Neural cell (in vitro differentiated cells): ENCODE results near the gene AGPAT4. TPM values are rescaled to one million over a fixed set of nuclear protein-coding genes. Genes with fewer than 3 reads are reported as not detected.

ENCODE experiments used
- H2AFZ ChIP-seq: fragments of 200-600, 300-800 bp; sonication (generic), shearing (Covaris generic); 2 replicates; pipeline ENCODE4 v1.6.0; 2014; ENCODE audit warnings: low read depth, mild to moderate bottlenecking, antibody characterized with exemption, low read length, moderate library complexity
- H3F3A ChIP-seq: fragments of 200-600 bp; shearing (Covaris generic); 2 replicates; pipeline ENCODE4 v1.6.1; 2016; ENCODE audit warnings: mild to moderate bottlenecking, moderate library complexity, mixed read lengths, antibody characterized with exemption, low read length; ENCODE audit not compliant: insufficient read depth, poor library complexity, severe bottlenecking
- H3K27ac ChIP-seq: fragments of 200-600, 300-800 bp; sonication (generic), shearing (Covaris generic); 2 replicates; pipeline ENCODE4 v1.5.1; 2014; ENCODE audit warnings: mild to moderate bottlenecking, low read length, moderate library complexity
- H3K27me3 ChIP-seq: fragments of 300-800, 200-600 bp; sonication (generic), shearing (Covaris generic); 2 replicates; pipeline ENCODE4 v1.6.0; 2014; ENCODE audit warnings: mild to moderate bottlenecking, low read depth, low read length, moderate library complexity; ENCODE audit not compliant: insufficient read depth
- H3K36me3 ChIP-seq: fragments of 300-800, 200-600 bp; sonication (generic), shearing (Covaris generic); 2 replicates; pipeline ENCODE4 v1.5.1; 2014; ENCODE audit warnings: mild to moderate bottlenecking, antibody characterized with exemption, low read length, moderate library complexity; ENCODE audit not compliant: insufficient read depth
- H3K4me2 ChIP-seq: fragments of 300-800, 200-600 bp; sonication (generic), shearing (Covaris generic); 2 replicates; pipeline ENCODE4 v1.6.0; 2014; ENCODE audit warnings: mild to moderate bottlenecking, low read length
- H3K4me3 ChIP-seq: fragments of 300-800, 200-600 bp; sonication (generic), shearing (Covaris generic); 2 replicates; pipeline ENCODE4 v1.5.1; 2014; ENCODE audit warnings: mild to moderate bottlenecking, low read length, moderate library complexity
- H3K79me2 ChIP-seq: fragments of 200-600 bp; shearing (Covaris generic); replicated peaks from 2 replicates; pipeline ENCODE4 v1.6.0; 2014; ENCODE audit warnings: mild to moderate bottlenecking, low read length, moderate library complexity; ENCODE audit not compliant: insufficient read depth
- H3K9ac ChIP-seq: fragments of 300-800, 200-600 bp; sonication (generic), shearing (Covaris generic); 2 replicates; pipeline ENCODE4 v1.6.1; 2016; ENCODE audit warnings: mild to moderate bottlenecking, low read length, mixed read lengths
- H3K9me2 ChIP-seq: fragments of 200-600 bp; shearing (Covaris generic); 2 replicates; pipeline ENCODE4 v1.6.1; 2016; ENCODE audit warnings: mild to moderate bottlenecking, low read length, mixed read lengths; ENCODE audit not compliant: insufficient read depth
- H3K9me3 ChIP-seq: fragments of 200-600, 300-800 bp; sonication (generic), shearing (Covaris generic); 2 replicates; pipeline ENCODE4 v1.6.1; 2016; ENCODE audit warnings: mild to moderate bottlenecking, mixed run types, low read length, moderate library complexity, mixed read lengths
- H4K20me1 ChIP-seq: fragments of 200-600 bp; shearing (Covaris generic); 2 replicates; pipeline ENCODE4 v1.6.1; 2016; ENCODE audit warnings: mild to moderate bottlenecking, mixed run types; ENCODE audit not compliant: insufficient read depth
- CTCF ChIP-seq: fragments of 450-650 bp; IDR thresholded peaks from 2 replicates; pipeline ENCODE4 v1.5.1; 2014; ENCODE audit warnings: antibody characterized with exemption, mild to moderate bottlenecking, moderate library complexity; ENCODE audit not compliant: poor library complexity, severe bottlenecking
- EP300 ChIP-seq: fragments of 450-650 bp; conservative IDR thresholded peaks from 2 replicates; pipeline ENCODE4 v1.6.1; 2014; ENCODE audit warnings: antibody characterized with exemption, mild to moderate bottlenecking, moderate library complexity; ENCODE audit not compliant: poor library complexity, severe bottlenecking
- EZH2 ChIP-seq: fragments of 200-600, 300-800 bp; shearing (Covaris generic), sonication (generic); IDR thresholded peaks from 2 replicates; pipeline ENCODE4 v1.6.1; 2014; ENCODE audit warnings: antibody characterized with exemption, low read length, borderline replicate concordance, mild to moderate bottlenecking; ENCODE audit not compliant: insufficient read depth, poor library complexity, severe bottlenecking
- MXI1 ChIP-seq: fragments of 450-650 bp; conservative IDR thresholded peaks from 2 replicates; pipeline ENCODE4 v1.6.1; 2014; ENCODE audit warnings: antibody characterized with exemption, mild to moderate bottlenecking; ENCODE audit not compliant: poor library complexity, severe bottlenecking
- POLR2AphosphoS5 ChIP-seq: IDR thresholded peaks from 2 replicates; pipeline ENCODE4 v1.6.1; 2012
- RAD21 ChIP-seq: fragments of 450-650 bp; conservative IDR thresholded peaks from 2 replicates; pipeline ENCODE4 v1.6.1; 2014; ENCODE audit warnings: antibody characterized with exemption, mild to moderate bottlenecking, moderate library complexity
- SMC3 ChIP-seq: fragments of 450-650 bp; conservative IDR thresholded peaks from 2 replicates; pipeline ENCODE4 v1.6.1; 2014; ENCODE audit warnings: antibody characterized with exemption, mild to moderate bottlenecking, moderate library complexity; ENCODE audit not compliant: poor library complexity
- TAF1 ChIP-seq: IDR thresholded peaks from 2 replicates; pipeline ENCODE4 v1.6.1; 2012; ENCODE audit warnings: low read depth
- polyA plus RNA-seq: library from polyadenylated mRNA; depleted of rRNA; stranded (reverse); fragments of >200 nt; gene quantifications from 2 replicates; pipeline ENCODE4 v1.2.3, GENCODE V29; 2014
- TF ChIP-seq, protein P1 (sequence below): IDR thresholded peaks from 2 replicates; pipeline ENCODE4 v1.6.1; 2012; ENCODE audit warnings: borderline replicate concordance

The AGPAT4 gene
- polyA plus RNA-seq, 1 donor from 2014 or later, result 42.6 TPM

- Histone ChIP-seq H3K4me3 (no peak overlapping the region), H3K9me3 (no peaks in the 10 kb centered on the region), H3K27ac (no peak overlapping the region), H3K27me3 (no peaks in the 10 kb centered on the region), H3K9ac (no peak overlapping the region), H3K9me2 (no peaks in the 10 kb centered on the region), H3K4me2 (no peak overlapping the region), H4K20me1 (peaks cover 3% of the 10 kb centered on the region), H3K36me3 (peaks cover 6% of the 10 kb centered on the region), H3K79me2 (peaks cover 88% of the 10 kb centered on the region), H3F3A (no peaks in the 10 kb centered on the region), H2AFZ (no peak overlapping the region)
- no peak for TF ChIP-seq EP300
- TF ChIP-seq RAD21, result no peak
- TF ChIP-seq, protein P1, sequence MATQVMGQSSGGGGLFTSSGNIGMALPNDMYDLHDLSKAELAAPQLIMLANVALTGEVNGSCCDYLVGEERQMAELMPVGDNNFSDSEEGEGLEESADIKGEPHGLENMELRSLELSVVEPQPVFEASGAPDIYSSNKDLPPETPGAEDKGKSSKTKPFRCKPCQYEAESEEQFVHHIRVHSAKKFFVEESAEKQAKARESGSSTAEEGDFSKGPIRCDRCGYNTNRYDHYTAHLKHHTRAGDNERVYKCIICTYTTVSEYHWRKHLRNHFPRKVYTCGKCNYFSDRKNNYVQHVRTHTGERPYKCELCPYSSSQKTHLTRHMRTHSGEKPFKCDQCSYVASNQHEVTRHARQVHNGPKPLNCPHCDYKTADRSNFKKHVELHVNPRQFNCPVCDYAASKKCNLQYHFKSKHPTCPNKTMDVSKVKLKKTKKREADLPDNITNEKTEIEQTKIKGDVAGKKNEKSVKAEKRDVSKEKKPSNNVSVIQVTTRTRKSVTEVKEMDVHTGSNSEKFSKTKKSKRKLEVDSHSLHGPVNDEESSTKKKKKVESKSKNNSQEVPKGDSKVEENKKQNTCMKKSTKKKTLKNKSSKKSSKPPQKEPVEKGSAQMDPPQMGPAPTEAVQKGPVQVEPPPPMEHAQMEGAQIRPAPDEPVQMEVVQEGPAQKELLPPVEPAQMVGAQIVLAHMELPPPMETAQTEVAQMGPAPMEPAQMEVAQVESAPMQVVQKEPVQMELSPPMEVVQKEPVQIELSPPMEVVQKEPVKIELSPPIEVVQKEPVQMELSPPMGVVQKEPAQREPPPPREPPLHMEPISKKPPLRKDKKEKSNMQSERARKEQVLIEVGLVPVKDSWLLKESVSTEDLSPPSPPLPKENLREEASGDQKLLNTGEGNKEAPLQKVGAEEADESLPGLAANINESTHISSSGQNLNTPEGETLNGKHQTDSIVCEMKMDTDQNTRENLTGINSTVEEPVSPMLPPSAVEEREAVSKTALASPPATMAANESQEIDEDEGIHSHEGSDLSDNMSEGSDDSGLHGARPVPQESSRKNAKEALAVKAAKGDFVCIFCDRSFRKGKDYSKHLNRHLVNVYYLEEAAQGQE, result no peak
- TF ChIP-seq CTCF, result no peak
- no peak for TF ChIP-seq POLR2AphosphoS5
- TF ChIP-seq TAF1, result no peak
- TF ChIP-seq EZH2, result no peak
- TF ChIP-seq SMC3, result no peak
- TF ChIP-seq MXI1, result no peak
Measured at GRCh38 chr6:161257793-161258457, 15.9 kb downstream of the AGPAT4 start.

DNA sequence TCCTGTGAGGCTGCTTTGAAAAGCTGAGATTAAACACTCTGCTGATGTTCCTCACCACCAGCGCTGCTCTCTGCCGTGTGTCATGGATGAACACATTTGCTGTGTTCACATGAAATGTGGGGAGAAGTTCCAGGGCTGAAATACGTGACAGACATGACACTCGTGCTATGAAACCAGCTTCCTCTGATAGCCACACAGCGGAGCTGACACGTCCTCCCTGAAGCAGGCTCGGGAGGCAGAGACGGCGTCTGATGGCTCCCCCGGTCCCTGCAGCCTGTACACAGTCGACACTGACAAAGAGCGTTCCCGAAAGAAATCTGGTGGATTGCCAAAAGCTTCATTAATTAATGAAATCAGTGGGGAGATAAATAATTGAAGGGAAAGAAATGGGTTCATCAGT is 17.5 kb downstream of the AGPAT4 start:
- Histone ChIP-seq H3K36me3 (peaks cover 6% of the 10 kb centered on the region), H3K79me2 (peaks cover 86% of the 10 kb centered on the region), H3K9me3 (no peaks in the 10 kb centered on the region), H2AFZ (no peak overlapping the region), H3K27ac (no peak overlapping the region), H3F3A (no peaks in the 10 kb centered on the region), H3K27me3 (no peaks in the 10 kb centered on the region), H3K4me3 (no peak overlapping the region), H3K9ac (no peak overlapping the region), H3K4me2 (no peak overlapping the region), H4K20me1 (peaks cover 3% of the 10 kb centered on the region), H3K9me2 (no peaks in the 10 kb centered on the region)
- TF ChIP-seq, protein P1, result no peak
- TF ChIP-seq CTCF (no peak), EP300 (no peak), POLR2AphosphoS5 (no peak), EZH2 (no peak), TAF1 (no peak)
